IPS-NIHi7 (cell line): ENCODE data around the gene GLYATL1.
"Not testable (repeated sequence)": the region's sequence is repeated elsewhere in the genome, so short reads cannot be mapped to it uniquely, and the experiment has no call there.

Source experiments
- DNase-seq: peaks from one replicate; pipeline ENCODE4 v3.0.0; 2012; ENCODE audit warnings: mixed read lengths; ENCODE audit errors: extremely low spot score

GLYATL1 gene

GRCh38 chr11:58998480-58999290 lies 59.4 kb downstream of the GLYATL1 start:
- DNase-seq = no peak

- no peak for DNase-seq
Measured at GRCh38 chr11:58999291-58999680, 60.0 kb downstream of the GLYATL1 start.

- no peak for DNase-seq
Measured at GRCh38 chr11:59000003-59000402, 60.7 kb downstream of the GLYATL1 start.

- DNase-seq = not testable (repeated sequence)
Measured at GRCh38 chr11:59002006-59002405, 62.7 kb downstream of the GLYATL1 start.
